Mesenchymal stem cell (in vitro differentiated cells and primary cell): Measurements from ENCODE around the gene DDX31.

Experiments
- DNase-seq: peaks from one replicate; pipeline ENCODE4 v3.0.0-alpha.2; 2013
- H2AFZ ChIP-seq: one replicate; pipeline ENCODE4 v1.6.1; 2013; ENCODE audit warnings: low read depth, mild to moderate bottlenecking, control low read depth, inconsistent platforms, low read length, moderate library complexity
- H2AK5ac ChIP-seq: 2 replicates; pipeline ENCODE4 v1.6.1; 2013; ENCODE audit warnings: low read length, moderate library complexity, mild to moderate bottlenecking, inconsistent platforms; ENCODE audit not compliant: severe bottlenecking
- H2BK120ac ChIP-seq: one replicate; pipeline ENCODE4 v1.6.1; 2013; ENCODE audit warnings: low read depth, mild to moderate bottlenecking, inconsistent platforms, low read length, moderate library complexity
- H2BK12ac ChIP-seq, 2 experiments: one replicate each; pipeline ENCODE4 v1.6.1; 2013; ENCODE audit warnings: inconsistent platforms in 2 of 2, low read length in 2 of 2, mild to moderate bottlenecking in 2 of 2, moderate library complexity in 2 of 2, control low read depth in 1 of 2
- H2BK15ac ChIP-seq: one replicate; pipeline ENCODE4 v1.6.1; 2013; ENCODE audit warnings: mild to moderate bottlenecking, low read depth, inconsistent platforms; ENCODE audit not compliant: poor library complexity, severe bottlenecking
- H2BK5ac ChIP-seq: 2 replicates; pipeline ENCODE4 v1.6.1; 2013; ENCODE audit warnings: low read depth, mild to moderate bottlenecking, low read length, control low read depth, inconsistent platforms; ENCODE audit not compliant: poor library complexity, severe bottlenecking
- H3K14ac ChIP-seq, 2 experiments: one replicate each; pipeline ENCODE4 v1.6.1; 2013; ENCODE audit warnings: inconsistent platforms in 2 of 2, low read length in 2 of 2, control low read depth in 1 of 2, mild to moderate bottlenecking in 1 of 2, moderate library complexity in 1 of 2
- H3K18ac ChIP-seq, 2 experiments: one replicate each; pipeline ENCODE4 v1.6.1; 2013; ENCODE audit warnings: inconsistent platforms in 2 of 2, low read length in 2 of 2, control low read depth in 1 of 2, low read depth in 1 of 2, mild to moderate bottlenecking in 1 of 2
- H3K23ac ChIP-seq, 2 experiments: one replicate each; pipeline ENCODE4 v1.6.1; 2013; ENCODE audit warnings: inconsistent platforms in 2 of 2, low read length in 2 of 2, mild to moderate bottlenecking in 2 of 2, moderate library complexity in 2 of 2, control low read depth in 1 of 2
- H3K27ac ChIP-seq: 2 replicates; pipeline ENCODE4 v1.5.1; 2013; ENCODE audit warnings: mild to moderate bottlenecking, moderate library complexity, low read length, control low read depth, inconsistent platforms; ENCODE audit not compliant: poor library complexity, severe bottlenecking
- H3K27me3 ChIP-seq, 2 experiments: 2 replicates each; pipeline versions ENCODE4 v1.6.1 to v1.7.0; 2013; ENCODE audit warnings: low read length in 2 of 2, mild to moderate bottlenecking in 2 of 2, moderate library complexity in 2 of 2, control low read depth in 1 of 2, inconsistent platforms in 1 of 2; ENCODE audit not compliant: control insufficient read depth in 1 of 2, insufficient read depth in 1 of 2
- H3K36me3 ChIP-seq, 2 experiments: 2 replicates each; pipeline versions ENCODE4 v1.6.1 to v1.7.0; 2013; ENCODE audit warnings: low read length in 2 of 2, control low read depth in 1 of 2, inconsistent platforms in 1 of 2, low read depth in 1 of 2, mild to moderate bottlenecking in 1 of 2; ENCODE audit not compliant: insufficient read depth in 2 of 2, control insufficient read depth in 1 of 2
- H3K4ac ChIP-seq, 2 experiments: one replicate each; pipeline ENCODE4 v1.6.1; 2013; ENCODE audit warnings: inconsistent platforms in 2 of 2, low read length in 2 of 2, mild to moderate bottlenecking in 2 of 2, moderate library complexity in 2 of 2, control low read depth in 1 of 2, low read depth in 1 of 2
- H3K4me1 ChIP-seq: 2 replicates; pipeline ENCODE4 v1.6.1; 2013; ENCODE audit warnings: low read depth, low read length, control low read depth; ENCODE audit not compliant: control insufficient read depth, insufficient read depth
- H3K4me2 ChIP-seq: 2 replicates; pipeline ENCODE4 v1.6.1; 2013; ENCODE audit warnings: low read length, mild to moderate bottlenecking, inconsistent platforms; ENCODE audit not compliant: poor library complexity, severe bottlenecking
- H3K4me3 ChIP-seq, 2 experiments: 2 replicates each; pipeline versions ENCODE4 v1.5.1 to v1.7.0; 2013; ENCODE audit warnings: low read length in 2 of 2, mild to moderate bottlenecking in 2 of 2, control low read depth in 1 of 2, low read depth in 1 of 2; ENCODE audit not compliant: insufficient read depth in 1 of 2
- H3K79me1 ChIP-seq: replicated peaks from 2 replicates; pipeline ENCODE4 v1.6.1; 2013; ENCODE audit warnings: mild to moderate bottlenecking, control low read depth, low read length, inconsistent platforms; ENCODE audit not compliant: poor library complexity, severe bottlenecking
- H3K9ac ChIP-seq: 2 replicates; pipeline ENCODE4 v1.7.0; 2013; ENCODE audit warnings: mild to moderate bottlenecking, low read length, moderate library complexity
- H3K9me3 ChIP-seq: 2 replicates; pipeline ENCODE4 v1.7.0; 2013; ENCODE audit warnings: mild to moderate bottlenecking, low read length; ENCODE audit not compliant: control insufficient read depth
- H4K8ac ChIP-seq: one replicate; pipeline ENCODE4 v1.6.1; 2013; ENCODE audit warnings: inconsistent platforms, mild to moderate bottlenecking, low read length, moderate library complexity
- H4K91ac ChIP-seq: one replicate; pipeline ENCODE4 v1.6.1; 2013; ENCODE audit warnings: mild to moderate bottlenecking, low read length, inconsistent platforms
- WGBS: methylation state at CpG from one replicate; pipeline ENCODE4 v1.1.7; 2013; ENCODE audit warnings: mixed read lengths; 5-methylcytosine and 5-hydroxymethylcytosine counted together

Gene DDX31

GRCh38 chr9:132663851-132664250 is 5.9 kb downstream of the DDX31 start:
- peaks cover 16 to 42% of the 10 kb centered on the region in 2 experiments for H3K36me3 ChIP-seq
- WGBS = 92% methylated on average over 2 of the region's 2 CpGs

GRCh38 chr9:132663117-132663516 is 6.7 kb downstream of the DDX31 start:
- no peak overlapping the region for H3K18ac ChIP-seq
- H3K36me3 ChIP-seq = peaks cover 16 to 50% of the 10 kb centered on the region in 2 experiments
- H2BK12ac ChIP-seq = no peak overlapping the region
- no peak overlapping the region for H3K4me2 ChIP-seq
- peak overlapping the region; percentile 23 for H2AK5ac ChIP-seq
- no peaks in the 10 kb centered on the region for H3K9me3 ChIP-seq
- peaks cover 25% of the 10 kb centered on the region for H3K79me1 ChIP-seq
- H2BK120ac ChIP-seq = no peak overlapping the region
- no peak for DNase-seq
- peaks cover 6% of the 10 kb centered on the region for H3K4me1 ChIP-seq
- no peak overlapping the region for H3K14ac ChIP-seq
- H2BK5ac ChIP-seq = no peak overlapping the region
- no peak overlapping the region for H3K9ac ChIP-seq
- H3K4ac ChIP-seq = no peak overlapping the region
- H4K91ac ChIP-seq = no peak overlapping the region
- no peak overlapping the region for H2AFZ ChIP-seq
- H3K27me3 ChIP-seq = no peaks in the 10 kb centered on the region
- H3K4me3 ChIP-seq = no peak overlapping the region
- 82% methylated on average over 10 of the region's 11 CpGs for WGBS
- no peak overlapping the region for H4K8ac ChIP-seq
- no peak overlapping the region for H2BK15ac ChIP-seq
- no peak overlapping the region for H3K23ac ChIP-seq
- H3K27ac ChIP-seq = peak overlapping the region; percentile 74

More at GRCh38 chr9:132663851-132664250, 5.9 kb downstream of the DDX31 start:
- Histone ChIP-seq H3K4ac (no peak overlapping the region), H2BK12ac (no peak overlapping the region), H3K27me3 (no peaks in the 10 kb centered on the region), H3K4me3 (no peak overlapping the region), H4K8ac (no peak overlapping the region), H3K14ac (no peak overlapping the region), H2BK5ac (no peak overlapping the region), H3K27ac (no peak overlapping the region), H3K4me2 (no peak overlapping the region), H3K9ac (no peak overlapping the region), H3K79me1 (peaks cover 23% of the 10 kb centered on the region), H2AFZ (no peak overlapping the region), H2AK5ac (no peak overlapping the region), H3K4me1 (peaks cover 7% of the 10 kb centered on the region), H3K23ac (no peak overlapping the region), H2BK15ac (no peak overlapping the region), H4K91ac (no peak overlapping the region), H3K18ac (no peak overlapping the region), H2BK120ac (no peak overlapping the region), H3K9me3 (no peaks in the 10 kb centered on the region)
- no peak for DNase-seq

- Histone ChIP-seq H2BK120ac (no peak overlapping the region), H4K91ac (no peak overlapping the region), H3K27ac (peak overlapping the region; percentile 74), H3K79me1 (peaks cover 27% of the 10 kb centered on the region), H3K9ac (no peak overlapping the region), H3K4ac (no peak overlapping the region), H3K4me1 (peaks cover 6% of the 10 kb centered on the region), H3K14ac (no peak overlapping the region), H2BK12ac (no peak overlapping the region), H4K8ac (no peak overlapping the region), H3K4me2 (no peak overlapping the region), H3K27me3 (no peaks in the 10 kb centered on the region), H3K23ac (no peak overlapping the region), H2AFZ (no peak overlapping the region), H2BK5ac (no peak overlapping the region), H3K4me3 (no peak overlapping the region), H2AK5ac (no peak overlapping the region), H2BK15ac (no peak overlapping the region), H3K9me3 (no peaks in the 10 kb centered on the region), H3K36me3 (peaks cover 16 to 57% of the 10 kb centered on the region in 2 experiments), H3K18ac (no peak overlapping the region)
- WGBS = 95% methylated on average over 12 of the region's 12 CpGs
- DNase-seq = no peak
These were observed 7.4 kb downstream of the DDX31 start for GRCh38 chr9:132662152-132662945.

GRCh38 chr9:132656299-132656698 is 13.5 kb downstream of the DDX31 start:
- no peak overlapping the region for H2AFZ ChIP-seq
- H2BK15ac ChIP-seq = no peak overlapping the region
- 95% methylated on average over 7 of the region's 7 CpGs for WGBS
- no peak overlapping the region for H2BK5ac ChIP-seq
- H3K14ac ChIP-seq = no peak overlapping the region
- H3K4me1 ChIP-seq = peaks cover 1% of the 10 kb centered on the region
- H2AK5ac ChIP-seq = no peak overlapping the region
- H3K4me2 ChIP-seq = no peak overlapping the region
- no peak for DNase-seq
- no peaks in the 10 kb centered on the region for H3K27me3 ChIP-seq
- H3K4me3 ChIP-seq = no peak overlapping the region
- H4K91ac ChIP-seq = no peak overlapping the region
- peaks cover 25% of the 10 kb centered on the region for H3K79me1 ChIP-seq
- H3K18ac ChIP-seq = no peak overlapping the region
- H3K9ac ChIP-seq = no peak overlapping the region
- H3K9me3 ChIP-seq = no peaks in the 10 kb centered on the region
- peaks cover 23 to 76% of the 10 kb centered on the region in 2 experiments for H3K36me3 ChIP-seq
- no peak overlapping the region for H3K27ac ChIP-seq
- no peak overlapping the region for H2BK120ac ChIP-seq
- H2BK12ac ChIP-seq = no peak overlapping the region
- H3K23ac ChIP-seq = no peak overlapping the region
- H4K8ac ChIP-seq = no peak overlapping the region
- H3K4ac ChIP-seq = no peak overlapping the region
